ENCODE measurements around the gene USP13.

DNA sequence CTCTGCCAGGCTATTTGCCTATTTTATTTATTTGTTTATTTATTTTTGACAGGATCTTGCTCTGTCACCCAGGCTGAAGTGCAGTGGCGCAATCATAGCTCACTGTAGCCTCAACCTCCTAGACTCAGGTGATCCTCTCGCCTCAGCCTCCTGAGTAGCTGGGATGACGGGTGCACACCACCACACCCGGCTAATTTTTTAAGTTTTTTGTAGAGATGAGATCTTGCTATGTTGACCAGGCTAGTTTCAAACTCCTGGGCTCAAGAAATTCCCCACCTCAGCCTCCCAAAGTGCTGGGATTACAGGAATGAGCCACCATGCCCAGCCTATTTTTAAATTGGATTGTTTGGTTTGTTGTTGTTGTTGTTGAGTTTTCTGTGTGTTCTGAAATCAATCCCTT, 42.8 kb upstream of the USP13 start:
- TF ChIP-seq CTCF (conservative IDR thresholded peaks at IDR 0.05; ENCODE audit: low read depth, low read length) (no peak), POLR2A (IDR thresholded peaks at IDR 0.05; ENCODE audit: low read depth, low read length) (no peak), MAFK (IDR thresholded peaks at IDR 0.05; ENCODE audit: low read depth, low read length) (no peak), BHLHE40 (IDR thresholded peaks at IDR 0.05; ENCODE audit: low read depth, low read length) (no peak), SMC3 (IDR thresholded peaks at IDR 0.05; ENCODE audit: low read depth, low read length) (no peak), RFX5 (IDR thresholded peaks at IDR 0.05; ENCODE audit: low read depth, low read length) (no peak), NFE2L2 (IDR thresholded peaks at IDR 0.05; ENCODE audit: low read depth, low read length) (no peak), MXI1 (IDR thresholded peaks at IDR 0.05; ENCODE audit: borderline replicate concordance, low read depth, low read length) (no peak)
- TF ChIP-seq, protein P1, sequence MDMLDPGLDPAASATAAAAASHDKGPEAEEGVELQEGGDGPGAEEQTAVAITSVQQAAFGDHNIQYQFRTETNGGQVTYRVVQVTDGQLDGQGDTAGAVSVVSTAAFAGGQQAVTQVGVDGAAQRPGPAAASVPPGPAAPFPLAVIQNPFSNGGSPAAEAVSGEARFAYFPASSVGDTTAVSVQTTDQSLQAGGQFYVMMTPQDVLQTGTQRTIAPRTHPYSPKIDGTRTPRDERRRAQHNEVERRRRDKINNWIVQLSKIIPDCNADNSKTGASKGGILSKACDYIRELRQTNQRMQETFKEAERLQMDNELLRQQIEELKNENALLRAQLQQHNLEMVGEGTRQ (IDR thresholded peaks at IDR 0.05; ENCODE audit: low read depth, low read length), result no peak
